Fibroblast of skin of right biceps (primary cell): ENCODE results near the gene CPNE4.
A peak's percentile ranks its signal among the peaks of the same experiment; 100 is the strongest.
"Not testable (repeated sequence)": the region's sequence is repeated elsewhere in the genome, so short reads cannot be mapped to it uniquely, and the experiment has no call there.

Source experiments
- DNase-seq: peaks from one replicate; pipeline ENCODE4 v3.0.0-alpha.2; 2013

The CPNE4 gene

DNA sequence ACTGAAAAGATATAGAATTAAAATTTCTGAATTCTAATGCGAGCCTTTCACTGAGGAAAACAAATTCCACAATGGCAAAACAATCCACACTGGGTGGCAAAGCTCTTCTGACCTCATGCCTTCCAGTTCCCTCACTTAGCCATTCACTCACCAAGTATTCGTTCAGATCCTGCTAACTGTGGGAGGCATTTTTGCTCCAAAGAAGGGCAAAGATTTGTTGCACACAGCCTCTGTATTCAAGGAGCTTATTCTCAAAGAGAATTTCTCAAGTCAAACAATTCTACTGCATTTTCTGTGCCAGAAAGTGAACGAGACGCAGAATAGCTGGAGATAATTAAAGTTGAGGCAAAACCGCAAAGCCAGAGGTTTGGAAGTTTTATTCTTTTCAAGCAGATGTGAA is 77.3 kb downstream of the CPNE4 start:
- DNase-seq, result peak; percentile 3

DNA sequence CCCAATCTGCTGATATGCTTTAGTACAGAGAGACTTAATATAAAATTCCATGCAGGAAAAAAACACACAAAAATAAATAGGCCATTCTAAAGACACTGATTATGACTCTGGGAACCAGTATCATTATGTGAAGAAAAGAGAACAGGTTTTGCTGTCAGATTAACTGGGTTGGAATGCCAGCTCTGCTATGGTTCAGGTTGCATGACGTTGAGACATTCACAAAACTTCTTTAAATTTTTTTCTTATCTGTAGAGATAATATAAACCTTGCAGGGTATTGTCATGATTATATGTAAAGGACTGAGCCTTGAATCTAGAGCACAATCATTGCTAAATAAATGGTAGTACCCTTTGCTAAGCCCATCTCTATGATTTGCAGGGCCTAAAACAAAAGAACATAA is 86.0 kb downstream of the CPNE4 start:
- no peak for DNase-seq

DNA sequence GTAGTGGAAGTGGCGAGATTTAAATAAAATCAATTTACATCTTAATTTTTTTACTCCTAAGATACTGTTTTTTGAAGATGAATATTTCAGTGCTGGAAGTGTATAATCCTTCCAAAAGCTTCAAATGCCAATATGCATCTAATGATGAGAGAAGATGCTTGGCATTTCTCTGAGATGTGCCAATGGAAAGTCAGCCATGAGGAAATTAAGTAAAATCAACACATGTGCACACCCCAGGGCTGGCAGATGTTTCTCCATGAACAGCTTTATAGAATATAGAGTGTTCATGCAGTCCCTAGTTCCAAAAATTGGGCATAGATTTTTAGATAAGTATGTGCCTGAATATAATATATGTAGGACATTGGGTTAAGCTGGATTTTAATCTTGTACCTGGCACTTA is 90.1 kb downstream of the CPNE4 start:
- DNase-seq, result no peak

DNA sequence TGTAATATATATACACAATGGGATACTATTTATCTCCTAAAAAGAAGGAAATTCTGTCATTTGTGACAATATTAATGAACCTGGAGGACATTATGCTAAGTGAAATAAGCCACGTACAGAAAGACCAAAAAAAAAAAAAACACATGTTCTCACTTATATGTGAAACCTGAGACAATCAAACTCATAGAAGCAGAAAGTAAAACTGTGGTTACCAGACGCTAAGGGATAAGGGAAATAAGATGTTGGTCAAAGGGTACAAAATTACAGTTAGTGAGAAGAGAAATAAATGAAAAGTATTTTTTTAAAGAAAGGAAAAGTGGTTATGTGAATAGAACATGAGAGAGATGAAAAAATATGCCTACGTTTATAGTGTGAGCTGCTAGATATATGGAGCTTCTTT is 101.1 kb downstream of the CPNE4 start:
- DNase-seq, result peak; percentile 7

DNA sequence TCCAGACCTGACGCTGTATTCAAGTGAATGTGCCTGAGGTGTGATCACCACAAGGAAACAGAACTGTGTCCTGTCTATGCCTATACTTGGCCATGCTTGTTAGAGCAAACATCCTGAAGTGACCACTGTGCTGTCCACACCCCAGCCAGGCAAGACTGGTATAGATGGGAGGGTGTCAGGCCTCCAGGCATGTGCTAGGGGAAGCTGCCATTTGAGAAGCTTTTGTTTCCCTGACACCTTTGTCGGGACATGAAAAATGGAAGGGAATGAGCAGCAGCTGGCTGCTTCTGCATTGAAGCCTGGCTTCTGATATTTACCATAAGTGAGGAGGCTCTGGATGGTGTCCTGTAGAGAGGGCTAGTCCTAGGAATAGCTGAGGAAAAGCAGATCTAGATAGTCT is 106.2 kb downstream of the CPNE4 start:
- no peak for DNase-seq

DNA sequence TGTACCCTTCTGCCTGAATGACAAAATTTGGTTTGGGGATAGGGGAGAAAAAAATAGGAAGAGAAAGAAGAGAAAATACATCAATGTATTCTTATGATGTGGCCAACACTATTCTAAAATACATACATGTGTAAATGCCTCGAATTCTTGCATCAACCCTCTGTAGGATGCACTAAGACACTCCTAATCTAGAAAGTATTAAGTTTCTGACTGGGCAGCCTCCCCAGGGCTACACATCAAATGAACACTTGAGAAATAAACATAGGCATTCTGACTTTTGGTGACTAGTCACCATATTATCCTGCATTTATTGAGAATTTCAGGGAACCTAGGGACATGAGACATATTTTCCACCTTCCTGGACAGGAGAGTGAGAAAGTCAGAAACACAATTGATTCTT is 109.2 kb downstream of the CPNE4 start:
- DNase-seq, result peak; percentile 57

DNA sequence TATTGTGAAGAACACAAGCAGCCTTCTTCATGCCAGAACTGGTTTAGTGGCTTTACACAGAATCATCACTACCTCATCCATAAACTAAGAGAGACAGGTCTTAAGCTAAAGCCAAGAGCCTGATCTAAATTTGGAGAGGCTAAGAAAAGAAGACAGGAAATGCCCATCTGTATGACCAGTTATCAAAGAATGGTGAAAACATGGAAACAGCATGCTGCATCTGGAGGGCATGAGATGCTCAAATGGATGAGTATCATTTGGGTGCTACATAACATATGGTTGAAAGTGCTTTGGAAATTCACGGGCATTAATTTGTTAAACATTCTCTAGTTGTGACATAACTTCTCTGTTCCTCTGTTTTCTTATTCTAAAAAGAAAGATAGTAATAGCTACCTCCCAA is 112.5 kb downstream of the CPNE4 start:
- DNase-seq, result peak; percentile 60

DNA sequence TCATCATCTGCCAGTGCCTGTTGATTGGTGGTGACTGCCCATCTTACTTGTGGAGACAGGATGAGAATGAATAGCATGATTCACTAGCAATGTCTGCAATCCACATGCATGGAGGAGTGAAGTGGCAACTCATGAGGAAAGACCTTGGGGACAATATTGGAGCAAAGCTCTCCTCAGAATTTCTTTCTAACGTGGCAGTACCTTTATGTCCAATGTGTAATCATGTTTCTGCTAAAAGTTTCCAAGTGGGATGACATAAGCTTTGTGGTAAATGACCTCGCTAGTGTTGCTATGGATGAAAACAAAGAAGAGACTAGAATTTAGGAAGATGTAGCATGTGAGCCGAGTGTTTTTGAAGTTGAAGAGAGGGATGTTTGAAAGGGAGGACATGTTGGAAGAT is 117.8 kb downstream of the CPNE4 start:
- DNase-seq, result peak; percentile 67

DNA sequence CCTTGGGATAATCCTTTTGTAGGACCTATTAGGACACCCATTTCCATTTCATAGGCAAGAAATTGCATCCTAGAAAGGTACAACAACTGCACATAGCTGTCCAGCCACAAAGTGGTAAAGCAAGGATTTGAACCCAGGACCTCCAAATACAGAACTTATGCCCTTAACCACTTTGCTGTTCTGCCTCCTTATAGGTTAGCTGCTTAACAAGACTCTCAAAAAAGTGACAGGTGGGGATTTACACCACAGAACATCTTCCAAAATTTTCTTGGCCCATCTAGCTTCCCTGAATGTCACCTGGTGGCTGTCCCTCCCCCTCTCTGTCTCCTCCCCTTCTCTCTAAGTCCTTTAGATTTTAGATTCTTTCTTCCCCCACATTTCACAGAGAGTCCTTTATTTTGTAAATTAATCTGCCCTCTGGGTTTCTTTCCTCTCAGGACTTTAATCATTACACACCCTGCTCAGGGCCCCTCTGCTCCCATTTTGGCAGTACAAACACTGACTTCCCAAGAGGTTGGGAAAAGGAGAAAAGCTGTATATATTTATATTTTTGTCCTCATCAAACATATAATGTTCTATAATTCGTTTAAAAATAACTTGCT is 120.6 kb downstream of the CPNE4 start:
- no peak for DNase-seq

DNA sequence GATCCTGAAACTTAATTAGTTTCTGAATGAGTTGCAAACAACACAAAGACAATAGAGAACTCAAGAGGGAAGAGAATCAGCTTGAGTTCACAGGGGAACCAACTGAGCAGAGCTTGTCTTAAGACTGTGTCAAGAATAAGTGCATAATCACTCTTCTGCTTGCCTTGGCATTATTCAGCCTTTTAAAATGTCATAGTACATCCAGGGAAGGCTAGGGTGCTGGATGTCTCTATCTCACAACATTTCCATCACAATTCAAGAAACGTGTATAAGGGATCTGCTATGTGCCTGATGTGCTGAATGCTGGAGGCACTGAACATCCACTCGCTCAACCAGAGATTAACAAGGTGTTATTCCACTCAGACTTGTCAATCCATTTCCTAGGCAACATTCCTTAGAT is 122.6 kb downstream of the CPNE4 start:
- DNase-seq, result no peak

DNA sequence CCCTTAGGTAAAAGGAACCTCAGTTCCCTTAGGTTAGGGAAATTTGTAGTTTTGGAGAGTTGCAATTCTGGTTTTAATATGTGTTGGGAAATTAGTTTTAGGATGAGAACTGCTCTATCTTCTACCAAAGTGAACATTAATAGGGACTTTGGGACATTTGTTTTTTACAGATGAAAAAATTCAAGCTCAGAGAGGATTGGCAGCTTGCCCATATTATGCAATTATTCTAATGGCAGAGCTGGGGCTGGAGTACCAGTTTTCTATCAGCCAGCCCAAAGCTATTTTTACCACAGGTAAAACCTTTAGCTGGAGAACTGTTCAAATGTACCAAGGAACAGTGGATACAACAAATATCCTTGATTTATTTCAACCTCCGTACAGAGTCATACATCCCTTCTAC is 127.0 kb downstream of the CPNE4 start:
- DNase-seq, result no peak

DNA sequence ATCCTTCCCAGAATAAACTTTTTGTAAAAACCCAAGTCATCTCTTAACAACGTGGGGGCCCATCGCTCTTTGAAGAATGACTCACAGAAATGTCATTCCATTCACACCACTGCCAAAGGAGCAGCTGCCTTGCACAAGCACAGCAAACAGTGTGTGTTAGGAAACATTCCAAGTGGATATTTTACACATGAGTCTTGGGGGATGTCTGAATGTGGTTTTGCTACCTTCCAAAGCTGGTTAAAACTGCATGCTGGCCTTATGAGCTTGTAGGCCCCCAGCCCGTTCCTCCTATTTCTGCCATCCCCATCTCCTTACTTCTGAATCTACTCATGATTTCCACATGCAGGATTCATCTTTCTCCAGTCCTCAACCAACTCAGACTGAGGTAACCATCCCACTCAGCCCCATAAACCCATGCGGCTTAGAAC is 130.8 kb downstream of the CPNE4 start:
- DNase-seq, result peak; percentile 98

DNA sequence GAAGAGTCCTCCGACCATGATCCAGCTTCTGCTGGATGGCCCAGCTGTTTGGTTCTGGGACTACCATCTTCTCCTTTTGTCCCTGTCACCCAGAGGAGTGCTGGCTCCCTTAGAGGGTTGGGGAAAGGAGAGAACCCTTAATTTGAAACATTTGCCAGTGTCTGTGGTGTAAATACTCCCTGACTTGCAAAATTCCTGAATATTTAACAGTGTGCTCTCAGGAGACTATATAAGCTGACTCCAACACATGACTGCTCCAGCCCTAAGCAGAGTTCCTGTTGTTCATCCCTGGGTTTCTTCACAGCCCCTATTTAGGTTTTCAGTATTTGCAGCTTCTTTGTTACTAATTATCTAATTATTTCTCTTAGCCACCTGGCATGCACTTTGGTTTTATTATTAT is 133.1 kb downstream of the CPNE4 start:
- peak; percentile 56 for DNase-seq

DNA sequence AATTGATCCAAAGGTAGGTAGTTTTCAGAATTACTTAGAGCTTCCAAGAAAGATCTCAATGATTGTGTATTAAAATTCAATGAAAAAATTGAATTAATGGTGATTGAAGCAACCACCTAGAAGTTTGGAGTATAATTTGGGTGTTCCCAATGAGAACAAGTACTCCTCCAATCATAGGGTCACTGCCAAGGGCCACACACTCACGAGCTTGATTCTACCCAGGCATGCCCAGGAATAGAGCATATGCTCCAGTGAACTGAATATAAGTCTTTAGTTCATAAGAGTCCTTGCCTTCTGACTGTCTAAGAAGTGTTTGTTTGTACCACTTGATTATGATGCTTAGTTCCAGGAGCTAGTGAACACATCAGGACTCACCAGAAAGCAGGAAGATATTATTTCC is 133.9 kb downstream of the CPNE4 start:
- DNase-seq, result no peak

DNA sequence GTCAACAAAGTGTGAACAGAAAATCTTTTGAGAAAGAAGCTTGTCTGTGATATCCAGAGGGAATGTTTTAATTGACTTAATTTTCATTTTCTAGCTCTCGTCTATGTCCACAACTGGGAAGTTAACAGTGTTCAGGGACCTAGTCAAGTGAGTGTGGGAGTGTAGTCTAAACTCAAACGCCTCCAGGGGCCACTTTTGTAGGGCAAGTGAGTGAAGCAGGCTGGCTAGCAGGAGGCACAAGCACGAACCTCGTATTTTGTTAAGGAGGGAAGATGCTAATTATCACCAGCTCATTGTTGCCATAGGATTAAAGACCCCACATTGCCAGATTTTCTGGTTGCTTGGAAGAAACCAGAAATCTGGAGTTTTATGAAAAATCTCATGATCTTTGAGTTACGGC is 135.8 kb downstream of the CPNE4 start:
- no peak for DNase-seq

DNA sequence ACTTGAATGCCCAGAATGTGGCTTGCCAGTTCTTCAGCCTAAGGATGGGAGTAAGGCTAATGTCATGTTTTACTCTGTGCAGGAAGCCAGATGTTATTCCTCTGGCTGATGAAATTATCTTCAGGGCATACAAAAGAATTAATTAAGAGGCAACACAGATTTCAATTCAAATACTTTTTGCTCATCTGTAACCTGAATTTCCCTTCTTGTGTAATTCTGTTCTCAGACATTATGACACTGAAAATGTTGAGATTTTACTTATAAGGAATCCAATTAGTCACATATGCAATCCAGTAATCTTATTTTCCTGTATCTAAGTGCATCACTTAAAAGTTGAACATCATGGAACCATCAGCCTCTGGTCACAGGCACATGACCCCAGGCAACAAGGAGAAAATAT is 136.5 kb downstream of the CPNE4 start:
- DNase-seq, result no peak

DNA sequence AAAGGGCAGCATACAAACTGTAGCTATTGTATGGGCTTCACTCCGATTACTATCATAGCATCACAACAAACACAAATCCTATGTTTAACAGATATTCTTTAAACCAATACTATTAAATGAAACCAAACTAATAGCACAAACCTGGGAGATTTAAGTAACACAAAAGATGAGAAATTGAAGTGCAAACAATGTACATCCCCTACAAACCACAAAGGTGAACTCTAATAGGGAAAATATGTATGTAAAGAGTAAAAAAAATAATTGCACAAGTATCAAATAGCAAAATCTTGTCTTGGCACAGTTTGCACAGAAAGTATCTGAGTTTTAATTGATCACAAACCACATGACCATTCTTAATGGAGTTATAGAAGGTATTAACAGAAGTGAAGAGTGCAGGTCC is 138.5 kb downstream of the CPNE4 start:
- DNase-seq, result no peak

DNA sequence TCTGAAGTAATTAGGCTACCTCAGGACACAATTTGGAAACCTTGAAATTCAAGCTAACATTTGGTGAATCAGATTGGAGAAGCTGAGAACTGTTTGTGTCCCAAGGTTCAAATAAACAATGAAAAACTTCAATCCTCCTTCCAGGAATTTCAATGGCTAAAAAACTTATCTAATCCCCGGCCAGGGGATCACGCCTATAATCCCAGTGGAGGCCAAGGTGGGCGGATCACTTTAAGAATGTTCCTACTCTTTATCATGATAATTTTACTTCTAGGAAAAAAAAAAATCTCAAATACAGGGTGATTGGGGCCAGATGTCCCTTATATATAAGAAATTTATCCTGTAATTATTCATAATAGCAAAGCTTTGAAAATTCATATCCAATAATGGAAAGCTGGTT is 139.0 kb downstream of the CPNE4 start:
- no peak for DNase-seq

DNA sequence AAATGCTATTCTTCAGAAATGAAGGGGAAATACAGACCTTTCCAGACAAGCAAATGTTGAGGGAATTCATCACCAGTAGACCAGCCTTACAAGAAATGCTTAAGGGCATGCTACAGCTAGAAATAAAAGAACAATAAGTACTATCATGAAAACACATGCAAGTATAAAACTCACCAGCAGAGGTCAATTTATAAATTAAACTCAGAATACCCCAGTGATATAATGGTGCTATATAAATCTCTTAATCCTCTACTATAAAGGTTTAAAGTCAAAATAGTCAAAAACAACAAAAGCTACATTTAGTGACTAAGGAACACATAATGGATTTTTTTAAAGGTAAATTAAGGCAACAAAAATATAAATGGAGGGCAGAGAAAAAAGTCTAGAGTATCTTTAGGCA is 142.5 kb downstream of the CPNE4 start:
- DNase-seq, result no peak

DNA sequence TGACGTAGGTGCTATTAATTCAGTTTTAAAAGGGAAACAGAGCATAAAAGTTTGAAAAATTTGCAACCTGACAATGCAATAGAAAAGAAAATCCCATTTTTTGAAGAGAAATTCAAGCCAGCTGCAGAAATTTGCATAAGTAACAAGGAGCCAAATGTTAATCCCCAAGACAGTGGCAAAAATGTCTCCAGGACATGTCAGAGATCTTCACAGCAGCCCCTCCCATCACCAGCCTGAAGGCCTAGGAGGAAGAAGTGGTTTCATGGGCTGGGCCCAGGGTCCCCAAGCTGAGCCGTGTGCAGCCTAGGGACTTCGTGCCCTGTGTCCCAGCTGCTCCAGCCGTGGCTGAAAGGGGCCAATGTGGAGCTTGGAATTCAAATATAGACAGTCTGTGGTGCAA is 148.9 kb downstream of the CPNE4 start:
- DNase-seq, result not testable (repeated sequence)

DNA sequence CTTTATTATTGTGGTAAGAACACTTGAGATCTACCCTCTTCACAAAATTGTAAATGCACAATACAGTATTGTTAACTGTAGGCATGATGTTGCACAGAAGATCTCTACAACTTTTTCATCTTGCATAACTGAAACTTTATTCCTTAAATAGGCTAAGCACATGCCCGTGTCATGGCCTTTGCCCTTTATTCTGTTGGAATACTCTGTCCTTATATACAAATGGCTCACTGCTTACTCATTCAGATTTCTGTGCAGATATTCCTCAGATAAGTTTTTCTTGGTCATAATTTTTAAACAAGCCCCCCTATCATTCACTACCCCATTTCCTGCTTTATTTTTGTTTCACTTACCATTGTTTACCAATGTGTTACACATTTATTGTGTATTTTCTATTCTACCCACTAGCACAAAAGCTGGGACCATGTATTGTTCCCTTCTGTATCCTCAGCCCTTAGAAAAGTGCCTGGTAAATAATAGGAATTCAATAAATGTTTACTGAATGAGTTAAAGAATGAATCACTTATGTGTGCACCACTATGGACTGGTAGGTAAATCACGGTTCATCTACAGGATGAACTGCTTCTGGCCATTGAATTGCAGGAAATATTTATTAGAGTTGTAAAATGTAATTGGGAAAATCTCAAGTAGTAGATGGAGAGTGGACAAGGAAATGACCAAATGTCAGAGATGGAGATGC is 151.0 kb downstream of the CPNE4 start:
- no peak for DNase-seq

DNA sequence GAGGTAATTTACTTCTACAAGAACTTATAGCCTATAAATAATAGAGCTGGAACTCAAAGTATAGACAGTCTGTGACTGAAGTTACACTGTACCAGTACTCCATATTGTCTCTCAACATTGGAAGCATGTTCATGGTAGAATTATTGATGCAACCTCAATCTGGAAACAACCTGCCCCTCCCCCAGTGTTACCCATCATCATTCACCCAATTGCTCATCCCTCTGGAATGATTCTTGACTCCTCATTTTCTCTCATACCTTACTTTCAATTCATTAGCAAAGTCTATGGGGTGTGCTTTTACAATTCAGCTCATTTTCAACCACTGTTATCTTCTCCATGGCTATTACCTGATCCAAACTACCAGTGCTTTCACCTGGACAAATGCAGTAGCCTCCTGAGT is 151.7 kb downstream of the CPNE4 start:
- peak; percentile 28 for DNase-seq

DNA sequence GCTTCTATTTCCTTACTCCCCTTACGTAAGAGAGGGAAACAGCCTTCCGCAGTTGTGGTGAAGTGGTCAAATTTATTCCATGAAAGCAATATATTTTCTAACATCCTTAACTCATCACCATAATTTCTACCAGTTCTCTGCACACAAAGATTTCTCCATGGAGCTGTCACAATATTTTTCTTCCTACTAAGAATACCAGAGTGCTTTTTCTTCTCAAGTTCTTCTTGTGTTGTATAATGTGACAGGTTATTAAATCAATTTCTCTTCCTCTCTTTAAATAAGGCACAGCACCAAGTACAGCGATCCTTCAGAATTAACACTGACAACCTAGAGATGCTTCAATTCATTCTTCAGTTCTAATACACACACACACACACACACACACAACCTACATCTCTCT is 153.0 kb downstream of the CPNE4 start:
- DNase-seq, result no peak

DNA sequence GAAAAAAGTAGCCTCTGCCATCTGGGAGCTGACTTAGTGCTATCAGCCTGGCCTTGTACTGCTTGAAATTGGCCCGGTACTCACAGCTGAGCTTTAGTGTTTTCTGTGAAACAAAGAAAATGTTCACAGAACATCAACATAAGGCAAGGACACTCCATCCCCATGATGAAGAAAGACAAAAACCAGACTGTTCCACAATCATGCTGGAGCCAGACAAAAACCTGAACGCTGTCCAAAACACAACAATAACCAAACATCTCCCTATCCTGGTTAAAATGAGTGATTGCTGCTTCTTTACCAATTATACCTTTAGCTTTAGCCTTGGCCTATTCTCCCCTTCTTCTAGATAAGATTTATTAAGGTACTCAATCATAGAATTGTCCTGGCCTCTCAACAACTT is 153.9 kb downstream of the CPNE4 start:
- DNase-seq, result no peak

DNA sequence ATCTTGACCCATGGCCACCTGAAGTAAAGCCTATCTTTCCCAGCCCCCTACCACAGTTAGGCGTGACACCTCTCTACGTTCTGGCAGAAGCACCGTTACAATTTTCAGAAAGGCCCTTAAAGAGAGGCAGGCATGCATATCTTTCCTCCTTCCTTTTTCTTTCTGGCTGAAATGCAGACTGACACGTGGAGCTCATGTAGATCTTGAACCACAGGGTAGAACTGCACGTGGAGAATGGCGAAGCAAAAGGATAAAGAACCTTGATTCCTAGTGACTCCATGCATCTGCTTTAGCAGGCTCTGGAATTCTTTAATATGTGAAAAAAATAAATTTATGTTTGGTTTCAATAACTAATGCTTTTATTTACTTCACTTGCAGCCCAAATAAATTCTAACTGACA is 166.6 kb downstream of the CPNE4 start:
- DNase-seq, result no peak
